Activated CD4-positive, alpha-beta T cell treated with anti-CD3 and anti-CD28 coated beads, Interleukin-2, amount 50 U/mL, for 4 hours (primary cell): Measurements from ENCODE around the gene HELZ.

ENCODE experiments used
- DNase-seq, 2 experiments: peaks; one replicate each; pipeline ENCODE4 v3.0.0-alpha.2; 2020

HELZ gene

GRCh38 chr17:67067571-67068482 is 177.2 kb downstream of the HELZ start:
- no peak for DNase-seq

DNA sequence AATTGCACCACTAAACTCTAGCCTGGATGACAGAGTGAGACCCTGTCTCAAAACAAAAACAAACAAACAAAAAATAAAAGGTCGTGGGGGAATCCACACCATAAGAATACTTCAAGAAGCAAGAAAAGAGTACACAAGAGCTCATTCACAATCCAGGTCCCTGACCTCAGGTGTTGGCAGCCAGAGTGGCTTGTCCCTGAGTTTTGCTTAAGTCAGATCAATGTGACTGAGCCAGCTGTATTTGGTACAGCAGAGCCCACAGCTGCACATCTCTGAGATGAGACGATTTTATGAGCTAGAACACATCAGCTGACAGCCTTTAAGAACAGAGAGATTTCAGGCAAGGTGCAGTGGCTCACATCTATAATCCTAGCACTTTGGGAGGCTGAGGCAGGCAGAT is 178.3 kb downstream of the HELZ start:
- DNase-seq: no peak

- DNase-seq: no peak
Measured at GRCh38 chr17:67063141-67063540, 181.9 kb downstream of the HELZ start.

DNA sequence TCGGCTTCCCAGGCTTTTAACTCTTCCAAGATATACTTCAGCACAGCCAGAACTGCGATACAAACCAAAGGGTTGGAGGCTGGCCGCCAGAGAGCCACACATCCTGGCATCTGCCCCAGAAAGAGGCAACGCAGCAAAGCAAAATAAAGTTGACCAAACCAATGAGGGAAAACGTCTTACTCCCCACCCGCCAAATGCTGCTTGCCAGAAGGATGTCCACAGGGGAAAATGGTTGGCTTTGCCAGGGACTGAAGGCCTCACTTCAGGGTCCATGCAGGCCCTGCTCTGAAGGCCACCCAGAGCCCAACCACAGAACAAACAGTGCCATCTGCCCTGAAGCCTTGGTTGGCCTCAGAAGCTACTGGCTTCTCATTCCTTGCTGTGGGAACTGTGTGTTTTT is 185.6 kb downstream of the HELZ start:
- DNase-seq: no peak

DNA sequence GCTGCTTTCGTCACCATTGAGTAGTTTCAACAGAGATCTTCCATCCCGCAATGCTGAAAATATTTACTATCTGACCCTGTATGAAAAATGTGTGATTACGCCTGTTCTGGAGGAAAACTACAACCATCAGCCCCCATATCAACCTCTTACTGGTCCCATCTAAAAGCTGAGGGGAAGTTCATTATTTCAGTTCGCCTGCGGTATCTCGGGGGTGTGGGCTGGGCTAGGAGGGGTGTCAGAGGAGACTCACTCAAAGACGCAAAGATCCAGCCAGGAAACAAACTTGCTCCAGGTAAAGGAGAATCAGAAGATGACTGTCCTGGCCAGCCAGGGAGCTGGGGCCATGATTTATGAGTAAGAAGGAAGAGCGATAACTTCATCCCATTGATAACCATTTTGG is 187.0 kb downstream of the HELZ start:
- no peak for DNase-seq

GRCh38 chr17:67056746-67057490 is 188.1 kb downstream of the HELZ start:
- no peak for DNase-seq

- no peak for DNase-seq
Measured at GRCh38 chr17:67055811-67056745, 188.9 kb downstream of the HELZ start.

- no peak for DNase-seq
Measured at GRCh38 chr17:67055041-67055443, 190.0 kb downstream of the HELZ start.

GRCh38 chr17:67054608-67055007 is 190.4 kb downstream of the HELZ start:
- no peak for DNase-seq

- DNase-seq: no peak
Measured at GRCh38 chr17:67054011-67054591, 190.9 kb downstream of the HELZ start.

DNA sequence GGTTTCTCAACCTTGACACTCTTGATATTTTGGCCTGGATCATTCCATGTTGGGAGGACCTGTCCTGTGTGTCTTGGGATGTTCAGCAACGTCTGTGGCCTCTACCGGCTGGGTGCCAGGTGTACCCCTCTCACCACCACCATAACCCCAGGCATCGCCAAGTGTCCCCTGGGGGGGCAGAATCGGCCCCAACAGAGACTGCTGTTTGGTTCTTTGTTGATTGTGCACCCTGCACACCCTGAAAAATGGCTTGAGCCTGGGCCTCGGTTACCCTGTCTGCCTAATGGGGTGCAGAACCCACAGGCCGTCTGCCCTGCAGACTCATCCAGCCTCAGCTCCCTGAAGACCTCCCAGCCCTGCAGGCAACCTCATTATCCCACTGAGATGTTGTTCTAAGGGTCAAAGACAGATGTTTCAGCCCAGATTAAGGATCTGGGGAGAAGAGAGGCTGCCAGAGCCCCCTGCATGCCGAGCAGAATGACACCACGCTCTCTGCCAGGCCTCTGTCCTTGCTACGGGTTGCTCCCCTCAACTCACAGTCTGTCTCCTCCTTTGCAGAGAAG is 191.5 kb downstream of the HELZ start:
- DNase-seq: no peak

- DNase-seq: no peak
Measured at GRCh38 chr17:67052720-67053437, 192.1 kb downstream of the HELZ start.

DNA sequence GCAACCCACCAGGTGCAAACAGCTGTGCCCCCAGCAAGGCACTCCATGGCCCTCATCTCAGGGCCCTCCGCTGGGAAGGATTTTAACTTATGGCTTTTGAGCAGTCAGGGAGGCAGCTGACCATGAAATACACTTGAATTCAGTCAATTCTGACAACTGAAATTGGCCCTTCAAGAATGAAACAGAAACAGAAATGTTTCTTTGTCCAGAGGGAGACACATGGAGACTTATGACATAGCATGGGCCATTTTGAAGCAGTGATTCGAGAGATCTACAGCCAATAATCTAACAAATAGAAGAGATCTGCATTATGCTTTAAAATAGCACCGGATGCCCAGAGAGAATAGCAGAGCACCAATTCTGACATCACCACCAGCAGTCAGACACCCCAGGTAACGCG is 193.2 kb downstream of the HELZ start:
- DNase-seq: no peak

DNA sequence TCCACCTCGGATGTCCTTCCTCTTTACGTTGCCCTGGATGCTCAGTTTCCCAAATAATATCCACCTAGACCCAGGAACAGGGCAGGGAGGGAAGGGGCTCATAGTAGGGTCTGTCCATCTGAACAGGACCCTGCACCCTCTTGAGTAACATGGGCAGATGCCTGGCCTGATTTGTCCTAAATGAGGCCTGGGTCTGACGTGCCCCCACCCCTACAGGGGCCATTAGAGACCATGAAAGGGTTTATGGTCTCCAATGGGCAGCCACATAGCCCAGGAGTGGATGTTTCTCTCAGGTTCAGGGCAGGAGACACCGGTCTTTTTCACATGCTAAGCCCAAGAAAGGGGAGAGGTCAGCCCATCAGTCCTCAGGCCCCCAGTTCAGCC is 193.8 kb downstream of the HELZ start:
- no peak for DNase-seq

DNA sequence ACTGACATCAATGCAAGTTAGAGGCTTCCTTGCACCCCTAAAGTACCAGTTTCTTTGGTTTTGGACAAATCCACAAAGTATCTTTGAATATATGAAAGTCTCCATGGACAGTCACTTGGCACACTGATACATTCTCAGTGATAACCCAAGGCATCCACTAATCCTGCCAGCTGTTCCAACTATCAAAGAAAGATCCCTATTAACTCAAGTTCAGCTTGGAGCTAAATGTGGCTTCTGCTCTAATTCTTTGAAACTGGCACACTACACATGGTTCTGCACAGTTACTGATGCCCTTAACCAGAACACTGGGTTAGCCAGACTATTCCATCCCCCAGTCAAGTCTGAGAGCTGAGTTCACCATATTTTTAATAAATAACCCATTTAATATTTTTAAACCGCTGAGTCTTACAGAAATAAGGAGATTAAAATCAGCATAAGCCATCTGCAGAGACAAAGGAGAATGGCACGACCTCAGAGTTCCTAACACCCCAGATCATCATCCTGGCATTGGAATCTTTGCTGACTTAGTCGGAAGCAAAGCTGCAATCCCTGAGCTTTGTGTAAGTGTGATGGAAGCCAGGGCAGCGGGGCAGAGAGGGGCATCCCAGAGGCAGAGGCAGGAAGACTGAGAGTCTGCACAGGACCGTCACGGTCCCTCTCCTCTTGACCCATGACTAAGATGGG is 194.4 kb downstream of the HELZ start:
- DNase-seq: no peak

GRCh38 chr17:67050066-67050465 is 194.9 kb downstream of the HELZ start:
- DNase-seq: no peak

DNA sequence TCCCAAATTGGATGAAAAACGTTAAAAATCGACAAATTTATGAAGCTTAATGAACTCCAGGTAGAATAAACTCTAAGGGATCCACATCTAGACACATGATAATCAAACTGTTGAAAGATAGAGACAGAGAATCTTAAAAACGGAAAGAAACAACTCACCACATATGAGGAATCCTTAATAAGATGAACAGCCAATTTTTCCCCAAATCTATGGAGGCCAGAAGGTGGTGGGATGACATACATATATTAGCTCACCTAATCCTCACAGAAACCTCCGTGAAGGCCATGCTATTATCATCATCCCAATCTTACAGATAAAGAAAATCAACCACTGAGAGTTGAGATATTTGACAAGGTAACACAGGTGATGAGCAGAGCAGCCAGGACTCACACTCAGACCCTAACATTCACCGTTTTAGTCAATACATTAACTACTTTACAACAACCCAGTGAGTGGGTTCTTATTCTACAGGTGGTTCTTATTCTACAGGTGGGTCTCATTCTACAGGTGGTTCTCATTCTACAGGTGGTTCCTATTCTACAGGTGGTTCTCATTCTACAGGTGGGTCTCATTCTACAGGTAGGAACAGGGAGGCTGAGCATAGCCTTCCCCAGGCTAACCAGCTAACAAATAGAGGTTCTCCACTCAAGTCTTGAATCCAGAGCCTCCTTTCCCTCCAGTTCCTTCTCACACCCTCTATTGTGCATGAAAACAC is 195.8 kb downstream of the HELZ start:
- DNase-seq: no peak

- no peak for DNase-seq
Measured at GRCh38 chr17:67047382-67047781, 197.6 kb downstream of the HELZ start.

DNA sequence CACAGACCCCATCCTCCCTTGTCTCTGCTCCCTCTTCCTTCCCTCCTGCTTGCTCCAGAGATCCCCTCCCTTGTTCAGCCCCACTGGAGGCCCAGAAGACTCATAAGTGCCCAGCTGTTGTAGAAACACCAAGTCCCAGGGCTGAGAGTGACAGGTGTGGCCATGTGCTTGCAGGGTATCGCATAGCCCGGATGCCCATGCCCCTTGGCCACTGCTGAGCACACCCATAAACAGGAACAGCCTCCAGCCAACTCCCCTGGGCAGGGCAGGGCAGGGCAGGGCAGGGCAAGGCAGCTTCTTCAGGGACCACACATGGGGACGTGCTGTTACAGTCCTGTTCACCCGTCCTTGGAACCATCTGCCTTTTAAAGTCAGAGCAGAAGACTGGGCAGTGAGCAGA is 198.6 kb downstream of the HELZ start:
- DNase-seq: no peak

DNA sequence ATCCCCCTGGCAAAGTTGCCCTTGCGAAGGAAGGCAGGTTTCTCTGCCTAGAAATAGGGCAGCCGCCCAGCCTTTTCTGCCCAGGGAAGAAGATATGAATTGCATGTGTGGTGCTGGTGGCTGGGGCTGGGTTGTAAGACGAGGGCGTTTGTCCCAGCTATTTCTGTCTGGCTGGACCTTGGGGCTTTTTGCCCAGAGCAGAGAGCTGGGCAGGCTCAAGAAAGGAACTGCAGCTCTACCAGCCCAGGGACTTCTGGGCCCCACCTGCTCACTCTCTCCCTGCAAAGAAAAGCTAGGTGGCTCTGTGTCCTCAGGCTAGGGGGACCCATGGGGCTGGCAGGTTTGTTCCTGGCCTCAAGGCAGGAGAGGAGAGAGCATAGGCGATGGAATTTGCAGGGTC is 200.1 kb downstream of the HELZ start:
- DNase-seq: no peak
